ENCODE results near the gene UQCR11.

DNA sequence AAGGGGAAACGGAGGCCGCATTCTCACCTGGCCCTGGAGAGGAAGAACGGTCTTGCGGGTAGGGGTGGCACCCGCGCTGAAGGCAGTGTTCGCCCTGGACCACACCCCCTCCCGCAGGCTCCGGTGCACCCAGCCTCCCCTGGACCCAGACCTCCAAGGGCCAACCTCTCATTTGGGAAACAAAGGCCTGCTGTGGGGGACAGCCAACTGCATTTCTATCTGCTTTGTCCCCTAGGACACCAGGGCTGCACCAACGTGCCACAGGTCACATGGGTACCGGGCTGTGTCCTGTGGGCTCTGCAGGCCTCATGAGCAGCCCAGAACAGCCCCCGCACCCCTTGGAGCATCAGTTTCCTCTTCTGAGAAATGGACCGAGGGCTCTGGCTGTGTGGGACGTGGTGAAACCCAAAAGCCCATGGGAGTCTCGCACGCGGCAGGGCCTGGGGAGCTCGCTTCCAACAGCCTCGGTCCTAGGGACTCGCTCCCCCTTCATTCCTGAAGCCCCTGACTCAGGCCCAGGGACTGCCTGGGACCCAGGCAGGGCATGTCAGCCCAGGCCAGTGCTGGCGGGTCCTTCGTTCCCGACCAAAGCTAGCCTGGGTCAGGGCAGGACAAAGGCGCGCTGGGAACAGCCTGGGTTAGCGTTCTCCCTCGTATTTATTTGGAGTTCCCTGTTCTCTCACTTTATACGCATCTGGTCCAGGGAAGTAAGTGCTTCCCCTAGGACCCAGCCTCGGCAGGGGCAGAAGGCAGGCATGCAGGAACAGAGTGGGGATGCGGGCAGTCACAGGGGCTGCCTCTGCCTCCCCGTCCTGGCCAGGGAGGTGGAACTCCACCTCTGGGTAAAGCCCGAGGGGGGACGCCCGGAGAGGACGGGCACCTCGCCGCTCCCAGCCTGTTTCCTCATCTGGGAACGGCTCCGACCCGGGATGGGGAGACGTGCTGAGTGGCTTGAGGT, 42.5 kb upstream of the UQCR11 start:
- TF ChIP-seq POLR2AphosphoS5 (IDR thresholded peaks at IDR 0.05) (no peak), EP300 (IDR thresholded peaks at IDR 0.05) (no peak), POLR2A (IDR thresholded peaks at IDR 0.05) (no peak)

All from sigmoid colon (tissue), 4 donors.